ENCODE data around the gene ARID1B.

ARID1B gene

GRCh38 chr6:156853733-156854132 lies 76.6 kb downstream of the ARID1B start:
- no peak for DNase-seq (ENCODE audit: extremely low read depth, low read depth)
- no peak overlapping the region for H3K4me3 ChIP-seq (replicated peaks; ENCODE audit: low read depth, low read length)
- TF ChIP-seq, protein P1, sequence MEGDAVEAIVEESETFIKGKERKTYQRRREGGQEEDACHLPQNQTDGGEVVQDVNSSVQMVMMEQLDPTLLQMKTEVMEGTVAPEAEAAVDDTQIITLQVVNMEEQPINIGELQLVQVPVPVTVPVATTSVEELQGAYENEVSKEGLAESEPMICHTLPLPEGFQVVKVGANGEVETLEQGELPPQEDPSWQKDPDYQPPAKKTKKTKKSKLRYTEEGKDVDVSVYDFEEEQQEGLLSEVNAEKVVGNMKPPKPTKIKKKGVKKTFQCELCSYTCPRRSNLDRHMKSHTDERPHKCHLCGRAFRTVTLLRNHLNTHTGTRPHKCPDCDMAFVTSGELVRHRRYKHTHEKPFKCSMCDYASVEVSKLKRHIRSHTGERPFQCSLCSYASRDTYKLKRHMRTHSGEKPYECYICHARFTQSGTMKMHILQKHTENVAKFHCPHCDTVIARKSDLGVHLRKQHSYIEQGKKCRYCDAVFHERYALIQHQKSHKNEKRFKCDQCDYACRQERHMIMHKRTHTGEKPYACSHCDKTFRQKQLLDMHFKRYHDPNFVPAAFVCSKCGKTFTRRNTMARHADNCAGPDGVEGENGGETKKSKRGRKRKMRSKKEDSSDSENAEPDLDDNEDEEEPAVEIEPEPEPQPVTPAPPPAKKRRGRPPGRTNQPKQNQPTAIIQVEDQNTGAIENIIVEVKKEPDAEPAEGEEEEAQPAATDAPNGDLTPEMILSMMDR (IDR thresholded peaks at IDR 0.05; ENCODE audit: low read depth, low read length, missing control alignments) = no peak

- TF ChIP-seq, protein P1 (IDR thresholded peaks at IDR 0.05; ENCODE audit: low read depth, low read length, missing control alignments) = no peak
- H3K4me3 ChIP-seq (replicated peaks; ENCODE audit: low read depth, low read length) = no peak overlapping the region
- no peak for DNase-seq (ENCODE audit: extremely low read depth, low read depth)
Measured at GRCh38 chr6:156854466-156855161, 77.4 kb downstream of the ARID1B start.

DNA sequence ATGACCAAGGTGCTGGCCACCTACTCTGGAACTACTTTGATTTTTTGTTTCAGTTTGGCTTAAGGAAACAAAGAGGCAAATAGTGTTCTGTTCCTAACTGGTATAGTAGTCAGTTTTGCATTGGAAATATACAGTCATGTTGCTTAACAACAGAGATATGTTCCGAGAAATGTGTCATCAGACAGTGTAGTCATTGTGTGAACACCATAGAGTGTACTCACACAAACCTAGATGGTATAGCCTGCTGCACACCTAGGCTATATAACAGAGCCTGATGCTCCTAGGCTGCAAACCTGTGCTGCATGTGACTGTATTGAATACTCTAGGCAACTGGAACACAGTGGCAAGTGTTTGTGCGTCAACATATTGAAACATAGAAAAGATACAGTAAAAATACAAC lies 80.4 kb downstream of the ARID1B start:
- H3K4me3 ChIP-seq (replicated peaks; ENCODE audit: low read depth, low read length) = no peak overlapping the region
- TF ChIP-seq, protein P1 (IDR thresholded peaks at IDR 0.05; ENCODE audit: low read depth, low read length, missing control alignments) = no peak
- no peak for DNase-seq (ENCODE audit: extremely low read depth, low read depth)

DNA sequence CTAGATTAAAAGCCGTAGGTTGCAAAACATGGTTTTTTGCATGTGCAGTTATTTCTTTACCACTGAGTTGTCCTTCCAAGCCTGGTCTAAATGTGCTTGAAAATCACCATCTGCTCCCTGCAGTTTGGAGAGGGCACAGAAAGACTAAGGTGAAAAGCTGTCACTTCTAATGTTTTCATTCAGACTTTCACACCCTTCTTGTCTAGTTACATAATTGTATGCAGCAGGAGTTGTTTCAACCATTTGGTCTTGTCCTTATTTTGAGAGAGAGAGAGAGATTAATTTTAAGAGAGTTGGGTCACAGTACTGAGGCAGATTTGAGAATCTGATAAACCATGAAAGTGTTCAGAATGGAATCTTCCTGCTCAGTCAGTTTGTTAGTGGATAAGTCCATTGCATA lies 82.5 kb downstream of the ARID1B start:
- H3K4me3 ChIP-seq (replicated peaks; ENCODE audit: low read depth, low read length) = no peak overlapping the region
- TF ChIP-seq, protein P1 (IDR thresholded peaks at IDR 0.05; ENCODE audit: low read depth, low read length, missing control alignments) = no peak
- no peak for DNase-seq (ENCODE audit: extremely low read depth, low read depth)

DNA sequence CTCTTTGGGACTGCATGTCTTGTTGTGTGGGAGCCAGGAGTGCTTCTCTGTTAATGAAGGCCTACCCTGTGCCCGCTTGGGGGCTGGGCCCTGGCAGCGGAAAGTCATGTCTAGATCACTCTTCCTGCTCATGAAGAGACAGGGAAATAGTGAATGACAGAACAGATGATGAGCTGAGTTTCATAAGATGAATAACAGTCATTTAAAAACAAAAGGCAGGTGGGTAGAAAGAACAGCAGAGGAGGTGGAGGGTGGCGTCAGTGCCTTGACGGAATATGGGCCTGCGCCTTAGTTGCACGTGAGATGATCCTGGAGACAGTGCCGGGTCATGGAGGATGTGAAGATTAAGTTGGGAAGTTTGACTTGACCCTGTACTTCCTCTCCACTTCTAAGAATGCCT lies 85.5 kb downstream of the ARID1B start:
- no peak overlapping the region for H3K4me3 ChIP-seq (replicated peaks; ENCODE audit: low read depth, low read length)
- no peak for DNase-seq (ENCODE audit: extremely low read depth, low read depth)
- TF ChIP-seq, protein P1 (IDR thresholded peaks at IDR 0.05; ENCODE audit: low read depth, low read length, missing control alignments) = no peak

- TF ChIP-seq, protein P1 (IDR thresholded peaks at IDR 0.05; ENCODE audit: low read depth, low read length, missing control alignments) = no peak
- no peak overlapping the region for H3K4me3 ChIP-seq (replicated peaks; ENCODE audit: low read depth, low read length)
- no peak for DNase-seq (ENCODE audit: extremely low read depth, low read depth)
Measured at GRCh38 chr6:156863504-156863903, 86.3 kb downstream of the ARID1B start.

DNA sequence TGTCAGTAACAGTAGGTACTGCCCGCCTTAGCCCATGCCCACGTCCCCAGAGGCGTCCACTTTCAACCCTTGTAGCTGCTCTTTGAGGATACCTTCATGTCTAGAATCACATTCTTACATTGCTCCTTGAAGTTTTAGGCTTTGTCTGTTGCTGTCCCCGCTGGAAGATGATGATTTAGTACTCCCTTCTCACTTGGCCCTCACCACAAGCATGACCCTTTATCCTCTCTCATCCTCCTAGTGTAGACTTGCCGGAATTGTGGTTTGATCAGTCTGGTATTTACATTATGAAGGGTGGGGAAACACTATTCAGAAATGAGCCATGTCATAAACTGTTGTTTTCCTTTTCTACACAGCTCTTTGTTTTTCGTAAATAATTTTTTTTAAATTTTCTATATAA lies 87.4 kb downstream of the ARID1B start:
- TF ChIP-seq, protein P1 (IDR thresholded peaks at IDR 0.05; ENCODE audit: low read depth, low read length, missing control alignments) = no peak
- no peak overlapping the region for H3K4me3 ChIP-seq (replicated peaks; ENCODE audit: low read depth, low read length)
- no peak for DNase-seq (ENCODE audit: extremely low read depth, low read depth)
